Dermis microvascular lymphatic vessel endothelial cell (primary cell): ENCODE measurements around the gene CCT2. TPM values are rescaled to one million over a fixed set of nuclear protein-coding genes. Genes with fewer than 3 reads are reported as not detected.

Source experiments
- DNase-seq, 2 donors: peaks; one replicate each; pipeline versions ENCODE4 v3.0.0 to v3.0.0-alpha.2; 2010; ENCODE audit warnings: low read depth in 2 of 2
- total RNA-seq: library from RNA; depleted of rRNA; stranded (reverse); fragments of >200 nt; gene quantifications from 2 replicates; pipeline ENCODE4 v1.2.1, GENCODE V29; 2014

The CCT2 gene
- total RNA-seq, 1 donor from 2014 or later: 227 TPM

DNA sequence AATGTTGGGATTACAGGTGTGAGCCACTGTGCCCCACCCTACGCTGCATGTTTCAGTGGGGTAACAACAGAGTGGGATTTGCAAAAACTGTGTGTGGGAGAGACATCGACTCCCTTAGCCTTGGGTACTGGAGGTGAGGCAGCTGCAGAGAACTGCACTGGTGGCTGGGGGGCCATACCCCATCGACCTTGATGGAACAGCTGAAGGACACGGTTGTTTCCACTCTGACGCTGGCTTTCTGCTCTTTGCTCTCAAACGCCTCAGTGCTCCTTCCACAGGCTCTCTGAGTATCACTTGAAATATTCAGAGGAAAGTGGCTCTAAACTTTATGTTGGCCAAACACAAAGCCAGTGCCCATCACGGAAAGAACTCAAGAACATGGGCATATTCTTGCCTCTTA, 56.3 kb downstream of the CCT2 start:
- DNase-seq: no peak

DNA sequence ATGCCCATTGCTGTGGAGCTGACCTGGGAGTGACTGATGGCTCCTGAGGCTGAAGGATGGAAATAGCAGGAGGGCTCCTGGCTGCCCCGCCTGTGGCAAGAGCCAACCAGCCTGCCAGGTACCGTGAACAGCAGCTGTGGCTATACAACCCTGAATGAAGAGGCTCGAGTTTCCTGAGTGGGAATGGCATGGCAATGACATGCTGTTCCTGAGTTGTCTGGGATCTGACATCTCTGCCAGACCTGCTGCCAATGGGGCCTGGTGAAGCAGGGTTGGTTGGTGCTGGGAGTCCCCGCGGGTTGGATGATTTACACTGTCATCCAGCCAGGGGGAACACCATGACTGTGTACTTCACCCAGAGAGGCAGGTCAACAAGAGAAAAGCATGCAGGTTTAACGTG, 57.3 kb downstream of the CCT2 start:
- no peak for DNase-seq

DNA sequence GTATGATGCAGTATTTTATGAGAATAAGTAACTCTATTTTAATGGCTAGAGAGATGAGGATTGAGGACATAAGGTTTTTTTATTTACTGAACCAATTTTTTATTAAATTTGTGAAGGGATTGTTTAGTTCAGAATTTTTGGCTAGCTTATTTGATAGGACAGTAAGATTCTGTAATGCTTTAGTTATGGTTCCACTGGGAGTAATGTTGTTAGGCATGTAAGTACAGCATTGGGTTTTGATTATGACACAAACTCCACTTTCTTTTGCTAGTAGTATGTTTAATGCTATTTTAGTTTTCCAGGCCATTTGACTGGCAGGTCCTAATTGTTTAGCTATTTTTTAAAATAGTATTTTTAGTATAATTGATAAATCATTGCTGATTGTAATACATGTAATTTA, 59.3 kb downstream of the CCT2 start:
- DNase-seq: no peak

DNA sequence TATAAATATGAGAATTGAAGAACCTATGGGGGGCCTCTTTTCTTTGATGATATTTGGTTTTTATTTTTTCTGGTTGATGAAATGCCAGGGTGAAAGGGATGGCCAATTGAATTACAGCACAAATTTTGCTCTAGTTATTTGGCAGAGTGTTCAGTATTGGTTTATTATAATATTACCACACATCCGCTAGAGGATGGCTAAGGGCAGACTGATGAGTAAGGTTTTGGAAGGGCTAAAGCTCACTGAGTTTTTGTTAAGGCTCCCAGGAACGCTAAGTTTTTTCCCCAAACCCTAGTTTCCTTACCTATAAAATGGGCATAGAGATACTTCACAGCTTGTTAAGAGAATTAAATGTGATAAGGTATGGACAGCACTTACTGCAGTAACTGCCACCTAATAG, 59.8 kb downstream of the CCT2 start:
- no peak for DNase-seq

DNA sequence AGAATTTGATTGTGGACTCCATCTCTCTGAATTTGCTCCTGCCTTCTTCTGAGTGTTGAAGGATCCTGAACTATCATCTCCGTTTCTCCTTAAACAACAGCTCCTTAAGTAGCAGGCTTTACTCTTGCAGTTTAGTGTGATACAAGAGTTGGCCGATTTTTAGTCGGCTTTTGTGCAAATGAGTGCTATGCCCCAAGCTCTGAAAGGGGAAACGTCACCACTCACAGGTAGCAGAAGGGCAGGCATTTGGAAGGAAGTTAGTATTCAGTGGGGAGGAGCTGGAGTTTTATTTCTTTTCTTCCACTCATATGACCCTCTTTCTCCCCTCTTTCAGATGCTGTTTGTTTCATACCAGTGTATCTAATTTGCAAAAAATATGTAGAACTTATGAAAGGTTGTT, 61.9 kb downstream of the CCT2 start:
- DNase-seq: no peak

DNA sequence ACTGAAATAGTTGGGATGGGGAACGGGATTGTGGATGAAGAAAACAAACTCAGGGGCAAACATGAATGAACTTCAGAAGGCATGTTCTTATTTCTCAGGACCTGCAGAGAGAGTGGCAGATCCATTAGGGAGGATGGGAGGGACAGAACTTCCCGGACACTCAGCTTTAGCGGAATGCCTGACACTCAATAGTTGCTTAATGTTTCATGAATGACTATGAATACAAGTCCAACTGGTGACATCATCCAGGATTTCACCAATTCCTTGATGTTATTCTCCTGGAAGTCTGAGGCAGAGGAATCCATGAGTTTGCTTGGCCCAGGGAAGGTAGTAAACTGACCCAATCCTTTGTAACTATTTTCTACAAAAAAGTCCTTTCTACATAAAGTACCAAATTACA, 63.2 kb downstream of the CCT2 start:
- no peak for DNase-seq

DNA sequence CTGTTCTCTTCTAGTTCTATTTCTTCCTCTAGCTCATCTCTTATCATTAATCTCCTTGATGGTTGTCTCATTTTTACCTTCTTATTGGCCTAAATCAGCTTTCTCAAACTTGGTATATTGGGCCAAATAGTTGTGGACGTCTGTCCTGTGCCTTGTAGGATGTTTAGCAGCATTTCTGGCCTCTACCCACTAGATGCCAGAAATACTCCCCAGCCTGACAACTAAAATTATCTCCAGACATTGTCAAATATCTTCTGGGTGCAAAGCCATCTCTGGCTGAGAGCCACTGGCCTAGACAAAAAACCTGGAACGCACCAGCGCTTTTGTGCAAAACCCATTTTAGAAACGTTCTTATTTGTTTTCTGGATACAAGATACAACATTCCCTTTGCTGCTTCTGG, 64.3 kb downstream of the CCT2 start:
- DNase-seq: no peak

Other genes starting within 250 kb of the CCT2 start
- gene LYZ, start 237.1 kb upstream of the CCT2 start, total RNA-seq: under 0.01 TPM in 1 of 2 replicates, not detected in the other
- gene YEATS4, start 225.7 kb upstream of the CCT2 start, total RNA-seq: 17.6 and 18.8 TPM in 2 replicates
- 16.2 and 16.6 TPM in 2 replicates for gene FRS2, start 115.1 kb upstream of the CCT2 start, total RNA-seq
- not detected in 2 replicates for gene LRRC10, start 25.4 kb downstream of the CCT2 start, total RNA-seq
- under 0.01 and 0.25 TPM in 2 replicates for gene BEST3, start 113.8 kb downstream of the CCT2 start, total RNA-seq
- gene RAB3IP, start 153.4 kb downstream of the CCT2 start, total RNA-seq: 11.8 and 14.5 TPM in 2 replicates
- gene MYRFL, start 239.8 kb downstream of the CCT2 start, total RNA-seq: not detected in 2 replicates